Mammary epithelial cell (primary cell): ENCODE data around the gene SRGAP1.

Experiments used
- EZH2 ChIP-seq: IDR thresholded peaks from 2 replicates; pipeline ENCODE4 v1.6.1; 2012; ENCODE audit warnings: low read length, inconsistent platforms, borderline replicate concordance
- TF ChIP-seq, protein P1 (sequence below), 2 donors: IDR thresholded peaks in 1 of 2; conservative IDR thresholded peaks in 1 of 2; 2 replicates each; pipeline ENCODE4 v1.5.1; 2011 to 2012; ENCODE audit warnings: inconsistent platforms in 2 of 2, low read length in 2 of 2, mild to moderate bottlenecking in 2 of 2, control low read depth in 1 of 2, low read depth in 1 of 2; ENCODE audit not compliant: insufficient read depth in 1 of 2; ENCODE audit errors: extremely low read depth in 1 of 2

DNA sequence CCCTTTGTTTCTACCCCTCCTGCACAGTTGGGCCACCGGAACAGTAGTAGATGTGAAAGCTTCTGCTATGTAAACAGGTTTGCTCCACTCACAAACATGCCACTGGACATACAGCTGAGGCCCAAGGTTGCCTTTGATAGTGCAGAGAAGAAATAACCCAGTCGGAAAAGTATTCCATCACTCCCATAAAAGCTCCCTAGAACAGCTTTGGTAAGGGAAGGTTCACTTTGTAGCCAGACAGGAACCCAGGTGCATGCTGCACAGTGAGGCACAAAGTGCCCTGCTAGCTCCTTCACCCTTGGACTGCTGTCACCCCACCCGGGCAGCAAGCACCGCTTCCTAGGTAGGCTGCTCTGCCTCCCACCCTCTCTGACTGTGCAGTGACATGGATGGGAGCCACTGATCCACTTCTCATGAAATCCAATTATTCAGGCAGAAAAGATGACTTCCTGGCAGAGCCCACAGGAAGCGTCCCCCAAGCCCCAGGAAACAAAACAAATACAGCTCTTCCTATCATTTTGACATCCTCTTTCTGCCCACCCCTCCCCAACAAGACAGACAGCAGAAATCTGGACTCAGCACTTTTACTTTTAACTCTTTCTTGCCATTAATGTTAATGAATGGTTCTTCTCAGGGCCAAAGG lies 100.2 kb downstream of the SRGAP1 start:
- TF ChIP-seq, protein P1, sequence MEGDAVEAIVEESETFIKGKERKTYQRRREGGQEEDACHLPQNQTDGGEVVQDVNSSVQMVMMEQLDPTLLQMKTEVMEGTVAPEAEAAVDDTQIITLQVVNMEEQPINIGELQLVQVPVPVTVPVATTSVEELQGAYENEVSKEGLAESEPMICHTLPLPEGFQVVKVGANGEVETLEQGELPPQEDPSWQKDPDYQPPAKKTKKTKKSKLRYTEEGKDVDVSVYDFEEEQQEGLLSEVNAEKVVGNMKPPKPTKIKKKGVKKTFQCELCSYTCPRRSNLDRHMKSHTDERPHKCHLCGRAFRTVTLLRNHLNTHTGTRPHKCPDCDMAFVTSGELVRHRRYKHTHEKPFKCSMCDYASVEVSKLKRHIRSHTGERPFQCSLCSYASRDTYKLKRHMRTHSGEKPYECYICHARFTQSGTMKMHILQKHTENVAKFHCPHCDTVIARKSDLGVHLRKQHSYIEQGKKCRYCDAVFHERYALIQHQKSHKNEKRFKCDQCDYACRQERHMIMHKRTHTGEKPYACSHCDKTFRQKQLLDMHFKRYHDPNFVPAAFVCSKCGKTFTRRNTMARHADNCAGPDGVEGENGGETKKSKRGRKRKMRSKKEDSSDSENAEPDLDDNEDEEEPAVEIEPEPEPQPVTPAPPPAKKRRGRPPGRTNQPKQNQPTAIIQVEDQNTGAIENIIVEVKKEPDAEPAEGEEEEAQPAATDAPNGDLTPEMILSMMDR (conservative IDR thresholded peaks at IDR 0.05 in 1 of 2, IDR thresholded peaks at IDR 0.05 in 1 of 2; ENCODE audit: extremely low read depth in 1 of 2, insufficient read depth in 1 of 2, low read depth in 1 of 2, low read length in 2 of 2) = no peak
- TF ChIP-seq EZH2 = no peak
